ENCODE results near the gene ZNF564.

- TF ChIP-seq CTCF (IDR thresholded peaks at IDR 0.05; ENCODE audit: low read length) (no peak), EZH2 (IDR thresholded peaks at IDR 0.05; ENCODE audit: borderline replicate concordance, low read length) (no peak)
These were observed 22.8 kb upstream of the ZNF564 start for GRCh38 chr19:12574036-12574435.
